GM12874 (cell line): Measurements from ENCODE around the gene FOXJ3.

ENCODE experiments used
- TF ChIP-seq, protein P1 (sequence below): IDR thresholded peaks from 2 replicates; pipeline ENCODE4 v1.5.1; 2011; ENCODE audit warnings: low read depth, mild to moderate bottlenecking, control low read depth, low read length, moderate library complexity; ENCODE audit not compliant: insufficient read depth

FOXJ3 gene

DNA sequence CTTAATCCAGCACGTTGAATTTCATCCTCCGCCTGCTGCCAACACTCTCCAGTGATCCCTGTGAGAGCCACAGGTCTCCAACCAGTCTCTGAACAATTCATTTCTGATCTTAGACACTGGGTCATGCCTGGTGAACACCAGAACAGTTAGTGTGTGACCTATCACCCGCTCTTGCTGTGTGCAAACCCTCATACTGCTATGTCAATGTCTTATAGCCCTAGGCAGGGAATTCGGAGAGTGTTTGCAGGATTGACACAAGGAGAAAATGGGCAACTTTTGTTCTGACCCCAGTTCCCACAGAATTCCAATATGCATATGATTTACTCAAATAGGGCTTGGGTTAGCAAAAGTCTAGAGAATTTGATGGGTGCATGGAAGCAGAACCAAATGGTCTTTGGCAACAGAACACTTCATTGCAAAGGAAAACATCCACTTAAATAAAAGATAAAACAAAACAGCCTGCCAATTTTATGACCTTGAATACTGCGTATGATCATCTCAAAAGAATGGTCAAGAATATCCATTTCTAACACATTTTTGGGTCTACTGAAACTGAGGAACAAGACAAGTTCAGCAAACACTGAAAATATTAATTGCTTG lies 204.9 kb downstream of the FOXJ3 start:
- TF ChIP-seq, protein P1, sequence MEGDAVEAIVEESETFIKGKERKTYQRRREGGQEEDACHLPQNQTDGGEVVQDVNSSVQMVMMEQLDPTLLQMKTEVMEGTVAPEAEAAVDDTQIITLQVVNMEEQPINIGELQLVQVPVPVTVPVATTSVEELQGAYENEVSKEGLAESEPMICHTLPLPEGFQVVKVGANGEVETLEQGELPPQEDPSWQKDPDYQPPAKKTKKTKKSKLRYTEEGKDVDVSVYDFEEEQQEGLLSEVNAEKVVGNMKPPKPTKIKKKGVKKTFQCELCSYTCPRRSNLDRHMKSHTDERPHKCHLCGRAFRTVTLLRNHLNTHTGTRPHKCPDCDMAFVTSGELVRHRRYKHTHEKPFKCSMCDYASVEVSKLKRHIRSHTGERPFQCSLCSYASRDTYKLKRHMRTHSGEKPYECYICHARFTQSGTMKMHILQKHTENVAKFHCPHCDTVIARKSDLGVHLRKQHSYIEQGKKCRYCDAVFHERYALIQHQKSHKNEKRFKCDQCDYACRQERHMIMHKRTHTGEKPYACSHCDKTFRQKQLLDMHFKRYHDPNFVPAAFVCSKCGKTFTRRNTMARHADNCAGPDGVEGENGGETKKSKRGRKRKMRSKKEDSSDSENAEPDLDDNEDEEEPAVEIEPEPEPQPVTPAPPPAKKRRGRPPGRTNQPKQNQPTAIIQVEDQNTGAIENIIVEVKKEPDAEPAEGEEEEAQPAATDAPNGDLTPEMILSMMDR: no peak

DNA sequence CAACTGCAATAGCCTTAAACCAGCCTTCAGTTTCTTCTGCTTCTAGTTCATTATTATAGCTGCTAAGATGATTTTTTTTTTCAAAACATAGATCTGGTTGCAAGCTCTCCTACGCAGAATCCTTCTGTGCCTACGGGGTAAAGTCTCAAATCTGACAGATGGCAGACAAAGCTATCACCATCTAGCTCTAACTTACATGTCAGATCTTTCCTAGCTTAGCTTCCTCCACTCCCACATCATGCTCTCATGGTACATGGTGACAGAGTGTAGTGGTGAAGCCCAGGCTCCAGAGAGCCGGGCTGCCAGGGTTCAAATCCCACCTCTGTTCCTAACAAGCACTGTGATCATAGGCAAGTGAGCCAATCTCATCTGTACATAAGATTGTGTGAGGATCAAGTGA lies 206.1 kb downstream of the FOXJ3 start:
- TF ChIP-seq, protein P1: no peak

DNA sequence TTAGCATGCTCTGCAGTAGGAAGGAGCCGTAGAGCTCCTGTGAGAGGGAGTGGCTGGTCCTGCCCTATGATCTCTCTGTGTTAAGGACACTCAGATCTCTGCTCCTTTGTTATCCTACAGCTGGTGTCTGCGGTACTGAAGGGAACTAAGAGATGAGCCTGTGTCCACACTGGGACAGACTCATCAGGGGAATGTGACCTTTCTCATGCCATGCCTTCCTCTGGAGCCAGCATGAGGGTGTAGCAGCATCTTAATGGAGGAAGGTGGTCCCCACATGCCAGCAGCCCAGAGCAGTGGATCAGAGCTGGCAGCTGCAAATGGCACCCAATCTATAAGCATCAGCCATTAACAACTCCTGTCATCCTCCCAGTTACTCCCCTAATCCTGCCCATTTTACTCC lies 206.5 kb downstream of the FOXJ3 start:
- TF ChIP-seq, protein P1: no peak

DNA sequence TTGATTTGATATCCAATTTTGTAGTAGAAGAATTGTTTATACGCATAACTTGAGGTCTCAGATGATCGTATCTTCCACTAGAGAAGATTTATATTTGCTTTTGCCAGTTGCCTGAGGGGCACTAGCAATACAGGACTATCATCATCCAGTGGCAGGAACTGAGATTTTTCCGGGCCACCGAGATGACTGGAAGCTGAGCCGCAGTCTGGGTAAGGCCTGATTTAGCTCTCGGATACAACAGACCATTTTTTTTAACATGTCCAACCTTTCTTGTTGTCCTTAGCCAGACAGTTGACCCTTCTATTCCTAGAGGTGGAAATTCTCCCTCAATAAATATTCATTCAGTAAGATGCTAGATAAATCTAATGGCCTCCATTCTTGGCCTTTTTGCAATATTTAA lies 207.3 kb downstream of the FOXJ3 start:
- TF ChIP-seq, protein P1: no peak
